Neural cell (in vitro differentiated cells): Measurements from ENCODE around the gene MINK1. TPM values are rescaled to one million over a fixed set of nuclear protein-coding genes. Genes with fewer than 3 reads are reported as not detected.

Experiments
- H2AFZ ChIP-seq: fragments of 200-600, 300-800 bp; sonication (generic), shearing (Covaris generic); 2 replicates; pipeline ENCODE4 v1.6.0; 2014; ENCODE audit warnings: low read depth, mild to moderate bottlenecking, antibody characterized with exemption, low read length, moderate library complexity
- H3F3A ChIP-seq: fragments of 200-600 bp; shearing (Covaris generic); 2 replicates; pipeline ENCODE4 v1.6.1; 2016; ENCODE audit warnings: mild to moderate bottlenecking, moderate library complexity, mixed read lengths, antibody characterized with exemption, low read length; ENCODE audit not compliant: insufficient read depth, poor library complexity, severe bottlenecking
- H3K27ac ChIP-seq: fragments of 200-600, 300-800 bp; sonication (generic), shearing (Covaris generic); 2 replicates; pipeline ENCODE4 v1.5.1; 2014; ENCODE audit warnings: mild to moderate bottlenecking, low read length, moderate library complexity
- H3K27me3 ChIP-seq: fragments of 300-800, 200-600 bp; sonication (generic), shearing (Covaris generic); 2 replicates; pipeline ENCODE4 v1.6.0; 2014; ENCODE audit warnings: mild to moderate bottlenecking, low read depth, low read length, moderate library complexity; ENCODE audit not compliant: insufficient read depth
- H3K36me3 ChIP-seq: fragments of 300-800, 200-600 bp; sonication (generic), shearing (Covaris generic); 2 replicates; pipeline ENCODE4 v1.5.1; 2014; ENCODE audit warnings: mild to moderate bottlenecking, antibody characterized with exemption, low read length, moderate library complexity; ENCODE audit not compliant: insufficient read depth
- H3K4me2 ChIP-seq: fragments of 300-800, 200-600 bp; sonication (generic), shearing (Covaris generic); 2 replicates; pipeline ENCODE4 v1.6.0; 2014; ENCODE audit warnings: mild to moderate bottlenecking, low read length
- H3K4me3 ChIP-seq: fragments of 300-800, 200-600 bp; sonication (generic), shearing (Covaris generic); 2 replicates; pipeline ENCODE4 v1.5.1; 2014; ENCODE audit warnings: mild to moderate bottlenecking, low read length, moderate library complexity
- H3K79me2 ChIP-seq: fragments of 200-600 bp; shearing (Covaris generic); replicated peaks from 2 replicates; pipeline ENCODE4 v1.6.0; 2014; ENCODE audit warnings: mild to moderate bottlenecking, low read length, moderate library complexity; ENCODE audit not compliant: insufficient read depth
- H3K9ac ChIP-seq: fragments of 300-800, 200-600 bp; sonication (generic), shearing (Covaris generic); 2 replicates; pipeline ENCODE4 v1.6.1; 2016; ENCODE audit warnings: mild to moderate bottlenecking, low read length, mixed read lengths
- H3K9me2 ChIP-seq: fragments of 200-600 bp; shearing (Covaris generic); 2 replicates; pipeline ENCODE4 v1.6.1; 2016; ENCODE audit warnings: mild to moderate bottlenecking, low read length, mixed read lengths; ENCODE audit not compliant: insufficient read depth
- H3K9me3 ChIP-seq: fragments of 200-600, 300-800 bp; sonication (generic), shearing (Covaris generic); 2 replicates; pipeline ENCODE4 v1.6.1; 2016; ENCODE audit warnings: mild to moderate bottlenecking, mixed run types, low read length, moderate library complexity, mixed read lengths
- H4K20me1 ChIP-seq: fragments of 200-600 bp; shearing (Covaris generic); 2 replicates; pipeline ENCODE4 v1.6.1; 2016; ENCODE audit warnings: mild to moderate bottlenecking, mixed run types; ENCODE audit not compliant: insufficient read depth
- EP300 ChIP-seq: fragments of 450-650 bp; conservative IDR thresholded peaks from 2 replicates; pipeline ENCODE4 v1.6.1; 2014; ENCODE audit warnings: antibody characterized with exemption, mild to moderate bottlenecking, moderate library complexity; ENCODE audit not compliant: poor library complexity, severe bottlenecking
- EZH2 ChIP-seq: fragments of 200-600, 300-800 bp; shearing (Covaris generic), sonication (generic); IDR thresholded peaks from 2 replicates; pipeline ENCODE4 v1.6.1; 2014; ENCODE audit warnings: antibody characterized with exemption, low read length, borderline replicate concordance, mild to moderate bottlenecking; ENCODE audit not compliant: insufficient read depth, poor library complexity, severe bottlenecking
- MXI1 ChIP-seq: fragments of 450-650 bp; conservative IDR thresholded peaks from 2 replicates; pipeline ENCODE4 v1.6.1; 2014; ENCODE audit warnings: antibody characterized with exemption, mild to moderate bottlenecking; ENCODE audit not compliant: poor library complexity, severe bottlenecking
- POLR2AphosphoS5 ChIP-seq: IDR thresholded peaks from 2 replicates; pipeline ENCODE4 v1.6.1; 2012
- RAD21 ChIP-seq: fragments of 450-650 bp; conservative IDR thresholded peaks from 2 replicates; pipeline ENCODE4 v1.6.1; 2014; ENCODE audit warnings: antibody characterized with exemption, mild to moderate bottlenecking, moderate library complexity
- REST ChIP-seq: IDR thresholded peaks from 2 replicates; pipeline ENCODE4 v1.6.1; 2012; ENCODE audit warnings: borderline replicate concordance
- SMC3 ChIP-seq: fragments of 450-650 bp; conservative IDR thresholded peaks from 2 replicates; pipeline ENCODE4 v1.6.1; 2014; ENCODE audit warnings: antibody characterized with exemption, mild to moderate bottlenecking, moderate library complexity; ENCODE audit not compliant: poor library complexity
- TAF1 ChIP-seq: IDR thresholded peaks from 2 replicates; pipeline ENCODE4 v1.6.1; 2012; ENCODE audit warnings: low read depth
- polyA plus RNA-seq: library from polyadenylated mRNA; depleted of rRNA; stranded (reverse); fragments of >200 nt; gene quantifications from 2 replicates; pipeline ENCODE4 v1.2.3, GENCODE V29; 2014
- TF ChIP-seq, protein P1 (sequence below): fragments of 450-650 bp; IDR thresholded peaks from 2 replicates; pipeline ENCODE4 v1.5.1; 2014; ENCODE audit warnings: antibody characterized with exemption, mild to moderate bottlenecking, moderate library complexity; ENCODE audit not compliant: poor library complexity, severe bottlenecking

Gene MINK1
- polyA plus RNA-seq, 1 donor from 2014 or later: 38.1 TPM

DNA sequence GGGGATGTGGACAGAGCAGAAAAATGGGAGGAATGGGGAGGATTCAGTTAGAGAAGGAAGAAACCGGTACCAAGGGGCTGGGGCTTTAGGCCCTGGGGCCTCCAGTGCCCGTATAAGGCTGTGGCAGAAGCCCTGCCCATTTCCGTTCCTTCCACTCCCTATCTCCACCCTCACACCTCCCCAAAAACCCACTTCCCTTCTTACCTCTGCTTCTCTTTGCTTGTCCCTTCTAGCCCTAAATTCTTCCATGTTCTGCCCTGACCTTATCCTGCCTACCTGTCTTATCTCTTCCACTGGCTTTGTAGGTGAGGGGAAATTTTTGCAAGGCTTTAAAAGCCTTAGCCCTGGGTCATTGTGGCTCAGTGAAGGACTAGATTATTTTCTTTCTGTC is 111.0 kb downstream of the MINK1 start:
- no peak overlapping the region for H3K4me2 ChIP-seq
- no peaks in the 10 kb centered on the region for H3F3A ChIP-seq
- no peaks in the 10 kb centered on the region for H4K20me1 ChIP-seq
- no peaks in the 10 kb centered on the region for H3K27me3 ChIP-seq
- peaks cover 17% of the 10 kb centered on the region for H3K79me2 ChIP-seq
- no peak overlapping the region for H3K27ac ChIP-seq
- no peaks in the 10 kb centered on the region for H3K9me3 ChIP-seq
- no peak overlapping the region for H3K9ac ChIP-seq
- no peaks in the 10 kb centered on the region for H3K36me3 ChIP-seq
- H2AFZ ChIP-seq: no peak overlapping the region
- TF ChIP-seq, protein P1, sequence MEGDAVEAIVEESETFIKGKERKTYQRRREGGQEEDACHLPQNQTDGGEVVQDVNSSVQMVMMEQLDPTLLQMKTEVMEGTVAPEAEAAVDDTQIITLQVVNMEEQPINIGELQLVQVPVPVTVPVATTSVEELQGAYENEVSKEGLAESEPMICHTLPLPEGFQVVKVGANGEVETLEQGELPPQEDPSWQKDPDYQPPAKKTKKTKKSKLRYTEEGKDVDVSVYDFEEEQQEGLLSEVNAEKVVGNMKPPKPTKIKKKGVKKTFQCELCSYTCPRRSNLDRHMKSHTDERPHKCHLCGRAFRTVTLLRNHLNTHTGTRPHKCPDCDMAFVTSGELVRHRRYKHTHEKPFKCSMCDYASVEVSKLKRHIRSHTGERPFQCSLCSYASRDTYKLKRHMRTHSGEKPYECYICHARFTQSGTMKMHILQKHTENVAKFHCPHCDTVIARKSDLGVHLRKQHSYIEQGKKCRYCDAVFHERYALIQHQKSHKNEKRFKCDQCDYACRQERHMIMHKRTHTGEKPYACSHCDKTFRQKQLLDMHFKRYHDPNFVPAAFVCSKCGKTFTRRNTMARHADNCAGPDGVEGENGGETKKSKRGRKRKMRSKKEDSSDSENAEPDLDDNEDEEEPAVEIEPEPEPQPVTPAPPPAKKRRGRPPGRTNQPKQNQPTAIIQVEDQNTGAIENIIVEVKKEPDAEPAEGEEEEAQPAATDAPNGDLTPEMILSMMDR: no peak
- TF ChIP-seq SMC3 (no peak), EP300 (no peak), REST (no peak), EZH2 (no peak), POLR2AphosphoS5 (no peak), MXI1 (no peak), TAF1 (no peak)
- no peak overlapping the region for H3K4me3 ChIP-seq
- no peaks in the 10 kb centered on the region for H3K9me2 ChIP-seq

GRCh38 chr17:4944554-4945175 is 111.5 kb downstream of the MINK1 start:
- Histone ChIP-seq H3K9me3 (no peaks in the 10 kb centered on the region), H4K20me1 (no peaks in the 10 kb centered on the region), H3K4me2 (no peak overlapping the region), H3F3A (no peaks in the 10 kb centered on the region), H3K9ac (no peak overlapping the region), H3K79me2 (peaks cover 16% of the 10 kb centered on the region), H3K27me3 (peaks cover 2% of the 10 kb centered on the region), H3K27ac (no peak overlapping the region), H3K9me2 (no peaks in the 10 kb centered on the region), H2AFZ (no peak overlapping the region), H3K36me3 (no peaks in the 10 kb centered on the region), H3K4me3 (no peak overlapping the region)
- TF ChIP-seq EZH2 (no peak), TAF1 (no peak), RAD21 (no peak), MXI1 (no peak), SMC3 (no peak), EP300 (no peak), POLR2AphosphoS5 (no peak), REST (no peak)
- TF ChIP-seq, protein P1: no peak
